Endothelial cell of umbilical vein (primary cell): Measurements from ENCODE around the gene CAPNS1.

Experiments
- CTCF ChIP-seq, 2 donors: IDR thresholded peaks; 1 replicate in 1 of 2; 2 replicates in 1 of 2; pipeline ENCODE4 v1.5.1; 2011; ENCODE audit warnings: low read length in 2 of 2, mild to moderate bottlenecking in 2 of 2, moderate library complexity in 2 of 2, control low read depth in 1 of 2, inconsistent platforms in 1 of 2, low read depth in 1 of 2; ENCODE audit not compliant: insufficient read depth in 1 of 2; ENCODE audit errors: extremely low read depth in 1 of 2
- EZH2 ChIP-seq: IDR thresholded peaks from 2 replicates; pipeline ENCODE4 v1.6.1; 2012; ENCODE audit warnings: borderline replicate concordance, low read depth, mild to moderate bottlenecking, moderate library complexity, low read length, inconsistent platforms; ENCODE audit not compliant: severe bottlenecking

GRCh38 chr19:36101550-36102327 is 38.1 kb upstream of the CAPNS1 start:
- no peak for TF ChIP-seq CTCF (IDR thresholded peaks at IDR 0.05; ENCODE audit: extremely low read depth in 1 of 2, insufficient read depth in 1 of 2, low read depth in 1 of 2, low read length in 2 of 2)
- no peak for TF ChIP-seq EZH2
